Measurements from ENCODE around the gene GSPT1. TPM values are rescaled to one million over a fixed set of nuclear protein-coding genes. Genes with fewer than 3 reads are reported as not detected.

GSPT1 gene
- total RNA-seq, 1 experiment from 2014 or later, result 173 TPM

DNA sequence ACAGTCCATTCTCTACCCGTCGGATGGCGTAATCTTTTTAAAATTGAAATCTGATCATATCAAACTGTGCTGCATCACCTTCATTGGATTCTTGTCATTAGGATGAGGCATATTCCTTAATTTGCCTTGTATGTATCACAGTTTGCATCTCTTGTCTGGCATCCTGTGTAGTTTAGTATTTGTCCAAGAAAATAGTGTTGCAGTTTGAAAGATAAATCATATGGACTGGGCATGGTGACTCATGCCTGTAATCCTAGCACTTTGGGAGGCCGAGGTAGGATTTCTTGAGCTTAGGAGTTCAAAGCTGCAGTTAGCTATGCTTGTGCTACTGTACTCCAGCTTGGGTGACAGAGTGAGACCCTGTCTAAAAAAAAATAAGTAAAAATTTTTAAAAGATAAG lies 58.6 kb downstream of the GSPT1 start:
- WGBS (ENCODE audit: extremely low coverage, insufficient read length, low lambda C conversion rate), result no CpG with 5 or more reads among the region's 4 CpGs
- H3K4me1 ChIP-seq (ENCODE audit: insufficient read depth, low read length), result no peaks in the 10 kb centered on the region
- no peak overlapping the region for H2BK5ac ChIP-seq (ENCODE audit: insufficient read length, low read length)
- H2BK15ac ChIP-seq (ENCODE audit: low read depth, low read length), result no peak overlapping the region
- H3K79me1 ChIP-seq (ENCODE audit: insufficient read depth, low read depth, low read length, poor library complexity, severe bottlenecking), result no peaks in the 10 kb centered on the region
- no peak overlapping the region for H4K8ac ChIP-seq (replicated peaks; ENCODE audit: insufficient read length, low read depth, low read length)
- H3K27me3 Mint-ChIP-seq (ENCODE audit: low read depth), result no peaks in the 10 kb centered on the region
- TF ChIP-seq, protein P1, sequence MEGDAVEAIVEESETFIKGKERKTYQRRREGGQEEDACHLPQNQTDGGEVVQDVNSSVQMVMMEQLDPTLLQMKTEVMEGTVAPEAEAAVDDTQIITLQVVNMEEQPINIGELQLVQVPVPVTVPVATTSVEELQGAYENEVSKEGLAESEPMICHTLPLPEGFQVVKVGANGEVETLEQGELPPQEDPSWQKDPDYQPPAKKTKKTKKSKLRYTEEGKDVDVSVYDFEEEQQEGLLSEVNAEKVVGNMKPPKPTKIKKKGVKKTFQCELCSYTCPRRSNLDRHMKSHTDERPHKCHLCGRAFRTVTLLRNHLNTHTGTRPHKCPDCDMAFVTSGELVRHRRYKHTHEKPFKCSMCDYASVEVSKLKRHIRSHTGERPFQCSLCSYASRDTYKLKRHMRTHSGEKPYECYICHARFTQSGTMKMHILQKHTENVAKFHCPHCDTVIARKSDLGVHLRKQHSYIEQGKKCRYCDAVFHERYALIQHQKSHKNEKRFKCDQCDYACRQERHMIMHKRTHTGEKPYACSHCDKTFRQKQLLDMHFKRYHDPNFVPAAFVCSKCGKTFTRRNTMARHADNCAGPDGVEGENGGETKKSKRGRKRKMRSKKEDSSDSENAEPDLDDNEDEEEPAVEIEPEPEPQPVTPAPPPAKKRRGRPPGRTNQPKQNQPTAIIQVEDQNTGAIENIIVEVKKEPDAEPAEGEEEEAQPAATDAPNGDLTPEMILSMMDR (conservative IDR thresholded peaks at IDR 0.05), result no peak
- H3K23ac ChIP-seq (ENCODE audit: insufficient read length, low read depth, low read length), result no peak overlapping the region
- H3K4ac ChIP-seq (ENCODE audit: low read depth, low read length), result no peak overlapping the region
- no peaks in the 10 kb centered on the region for H3K79me2 ChIP-seq (ENCODE audit: insufficient read depth, low read length)
- no peak overlapping the region for H3K14ac ChIP-seq (ENCODE audit: insufficient read depth, low read length)
- no peaks in the 10 kb centered on the region for H3K9me3 ChIP-seq (ENCODE audit: control insufficient read depth, low read depth, low read length)
- no peak overlapping the region for H3K56ac ChIP-seq (ENCODE audit: insufficient read length, low read depth, low read length)
- no peak overlapping the region for H2AK5ac ChIP-seq (ENCODE audit: insufficient read length, low read length)
- peaks cover 1% of the 10 kb centered on the region for H3K23me2 ChIP-seq (ENCODE audit: insufficient read length, low read depth, low read length, poor library complexity, severe bottlenecking)
- DNase-seq, result no peak
- no peak overlapping the region for H3K4me2 ChIP-seq (ENCODE audit: insufficient read depth, insufficient read length, low read length)
- H3K9me3 Mint-ChIP-seq, result no peaks in the 10 kb centered on the region
- H2BK120ac ChIP-seq (ENCODE audit: low read depth, low read length, poor library complexity, severe bottlenecking), result no peak overlapping the region
- no peaks in the 10 kb centered on the region; a peak in 1 of 7 replicates for H3K36me3 Mint-ChIP-seq (ENCODE audit: insufficient read depth in 1 of 3, low read depth in 3 of 3)
- no peak overlapping the region for H3T11ph ChIP-seq (ENCODE audit: low read length)
- H3K4me1 Mint-ChIP-seq, result peaks cover 1 to 2% of the 10 kb centered on the region in 2 experiments; a peak in 2 of 4 replicates
- H4K5ac ChIP-seq (ENCODE audit: insufficient read length, low read depth, low read length), result no peak overlapping the region
- no peak overlapping the region for H3K9ac ChIP-seq (ENCODE audit: extremely low read depth, insufficient read length, low read length)
- H3K18ac ChIP-seq (ENCODE audit: insufficient read length, low read depth, low read length), result no peak overlapping the region
- H2BK12ac ChIP-seq (ENCODE audit: insufficient read length, low read depth, low read length), result no peak overlapping the region
- H4K20me1 ChIP-seq (ENCODE audit: control insufficient read depth, insufficient read depth, insufficient read length), result no peaks in the 10 kb centered on the region
- no peak overlapping the region for H3K4me3 Mint-ChIP-seq
- H3K27ac Mint-ChIP-seq, result no peak overlapping the region
- no peak overlapping the region for H4K91ac ChIP-seq (ENCODE audit: insufficient read length, low read depth, low read length)
- H2AFZ ChIP-seq (ENCODE audit: low read length), result no peak overlapping the region
- H3K27me3 ChIP-seq (ENCODE audit: insufficient read depth, low read length), result no peaks in the 10 kb centered on the region
- H3K27ac ChIP-seq (ENCODE audit: insufficient read length, low read depth, low read length), result no peak overlapping the region
- no peak overlapping the region for H2BK20ac ChIP-seq (ENCODE audit: low read depth, low read length, poor library complexity, severe bottlenecking)
